WI38 (cell line): ENCODE data around the gene MACROD2.

Source experiments
- H3K4me3 ChIP-seq: 2 replicates; pipeline ENCODE4 v1.5.1; 2011; ENCODE audit warnings: low read depth, mild to moderate bottlenecking, control low read depth, low read length
- TF ChIP-seq, protein P1 (sequence below): IDR thresholded peaks from 2 replicates; pipeline ENCODE4 v1.5.1; 2012; ENCODE audit warnings: low read depth, mild to moderate bottlenecking, control low read depth, low read length

MACROD2 gene

GRCh38 chr20:14865169-14865568 lies 869.9 kb downstream of the MACROD2 start:
- TF ChIP-seq, protein P1, sequence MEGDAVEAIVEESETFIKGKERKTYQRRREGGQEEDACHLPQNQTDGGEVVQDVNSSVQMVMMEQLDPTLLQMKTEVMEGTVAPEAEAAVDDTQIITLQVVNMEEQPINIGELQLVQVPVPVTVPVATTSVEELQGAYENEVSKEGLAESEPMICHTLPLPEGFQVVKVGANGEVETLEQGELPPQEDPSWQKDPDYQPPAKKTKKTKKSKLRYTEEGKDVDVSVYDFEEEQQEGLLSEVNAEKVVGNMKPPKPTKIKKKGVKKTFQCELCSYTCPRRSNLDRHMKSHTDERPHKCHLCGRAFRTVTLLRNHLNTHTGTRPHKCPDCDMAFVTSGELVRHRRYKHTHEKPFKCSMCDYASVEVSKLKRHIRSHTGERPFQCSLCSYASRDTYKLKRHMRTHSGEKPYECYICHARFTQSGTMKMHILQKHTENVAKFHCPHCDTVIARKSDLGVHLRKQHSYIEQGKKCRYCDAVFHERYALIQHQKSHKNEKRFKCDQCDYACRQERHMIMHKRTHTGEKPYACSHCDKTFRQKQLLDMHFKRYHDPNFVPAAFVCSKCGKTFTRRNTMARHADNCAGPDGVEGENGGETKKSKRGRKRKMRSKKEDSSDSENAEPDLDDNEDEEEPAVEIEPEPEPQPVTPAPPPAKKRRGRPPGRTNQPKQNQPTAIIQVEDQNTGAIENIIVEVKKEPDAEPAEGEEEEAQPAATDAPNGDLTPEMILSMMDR = no peak
- no peak overlapping the region for H3K4me3 ChIP-seq

DNA sequence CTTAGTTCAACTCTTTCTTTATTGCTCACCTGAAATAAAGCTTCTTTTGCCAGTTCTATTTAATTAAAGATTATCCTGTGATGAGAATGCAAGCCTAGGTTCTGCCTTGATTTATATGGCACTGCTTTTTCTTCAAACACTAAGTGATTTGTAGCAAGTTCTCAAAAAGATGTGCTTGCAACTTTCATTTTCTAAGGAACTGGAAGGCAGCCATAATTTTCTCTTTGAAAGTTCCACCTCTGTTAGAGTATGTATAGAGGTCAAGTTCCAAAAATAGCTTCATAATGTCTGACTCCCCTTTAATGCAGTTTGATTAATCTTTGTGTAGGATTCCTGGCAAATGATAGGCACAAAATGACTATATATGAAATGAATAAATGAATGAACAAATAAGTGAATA lies 870.4 kb downstream of the MACROD2 start:
- no peak overlapping the region for H3K4me3 ChIP-seq
- TF ChIP-seq, protein P1 = no peak

DNA sequence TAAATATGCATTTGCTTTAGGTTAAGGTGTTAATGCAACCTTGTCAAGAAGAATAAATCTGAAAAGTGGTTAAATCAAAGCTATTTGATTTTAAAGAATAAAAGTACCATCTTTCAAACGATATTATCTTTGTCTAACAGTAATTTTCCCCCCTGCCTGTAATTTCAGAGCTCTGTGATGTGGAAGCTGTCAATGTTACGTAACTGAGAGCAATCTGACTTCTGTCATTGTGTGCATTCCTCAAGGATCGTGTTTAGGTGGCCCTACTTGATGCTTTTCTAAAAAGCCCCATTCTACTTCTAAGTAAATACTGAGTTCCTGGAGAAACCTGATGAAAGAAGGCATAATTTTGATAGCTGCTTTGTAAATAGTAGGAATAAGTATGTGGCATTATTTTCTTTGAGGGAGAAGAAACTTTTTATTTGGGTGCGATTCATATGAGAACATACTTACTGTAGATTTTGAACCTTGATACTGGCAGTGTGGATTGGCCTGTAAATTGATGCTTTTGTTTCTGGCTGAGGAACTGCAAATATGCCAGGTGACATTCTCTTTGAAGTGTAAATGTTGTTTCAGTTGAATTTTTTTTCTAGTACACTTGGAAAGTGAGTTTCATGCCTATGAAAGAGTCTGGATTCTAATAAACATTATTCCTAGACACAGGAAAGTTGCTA lies 871.7 kb downstream of the MACROD2 start:
- no peak overlapping the region for H3K4me3 ChIP-seq
- TF ChIP-seq, protein P1 = no peak

DNA sequence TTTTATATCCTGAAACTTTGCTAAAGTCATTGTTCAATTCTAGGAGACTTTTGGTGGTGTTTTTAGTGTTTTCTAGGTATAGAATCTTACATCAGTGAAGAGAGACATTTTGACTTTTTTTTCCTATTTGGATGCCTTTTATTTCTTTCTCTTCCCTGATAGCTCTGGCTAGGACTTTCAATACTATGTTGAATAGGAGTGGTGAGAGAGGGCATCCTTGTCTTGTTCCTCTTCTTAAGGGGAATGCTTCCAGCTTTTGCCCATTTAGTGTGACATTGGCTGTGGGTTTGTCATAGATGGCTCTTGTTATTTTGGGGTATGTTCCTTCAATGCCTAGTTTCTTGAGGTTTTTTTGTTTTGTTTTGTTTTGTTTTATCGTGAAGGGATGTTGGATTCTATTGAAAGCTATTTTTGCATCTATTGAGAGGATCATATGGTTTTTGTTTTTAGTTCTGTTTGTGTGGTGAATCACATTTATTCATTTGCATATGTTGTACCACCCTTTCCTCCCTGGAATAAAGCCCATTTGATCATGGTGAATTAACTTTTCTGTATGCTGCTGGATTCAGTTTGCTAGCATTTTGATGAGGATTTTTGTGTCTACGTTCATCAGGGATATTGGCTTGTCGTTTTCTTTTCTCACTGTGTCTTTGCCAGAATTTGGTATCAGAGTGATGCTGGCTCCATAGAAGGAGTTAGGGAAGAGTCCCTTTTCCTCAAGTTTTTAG lies 882.1 kb downstream of the MACROD2 start:
- H3K4me3 ChIP-seq = no peak overlapping the region
- TF ChIP-seq, protein P1 = no peak

DNA sequence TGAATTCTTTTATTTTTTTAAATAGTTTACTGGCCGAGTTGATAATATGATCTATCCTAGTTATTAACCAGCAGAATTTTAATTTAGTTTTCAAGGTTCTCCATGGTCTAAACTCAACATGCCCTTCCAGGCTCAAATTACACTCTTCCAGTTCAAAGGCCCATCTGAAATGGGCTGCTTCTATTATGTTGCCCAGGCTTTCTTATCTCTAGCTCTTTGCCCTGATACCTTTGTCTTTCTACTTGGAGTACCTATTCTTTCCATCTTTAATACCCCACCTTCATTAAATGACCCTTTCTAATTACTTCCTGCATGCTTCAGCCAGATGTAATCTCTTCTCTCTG lies 883.3 kb downstream of the MACROD2 start:
- TF ChIP-seq, protein P1 = no peak
- no peak overlapping the region for H3K4me3 ChIP-seq

DNA sequence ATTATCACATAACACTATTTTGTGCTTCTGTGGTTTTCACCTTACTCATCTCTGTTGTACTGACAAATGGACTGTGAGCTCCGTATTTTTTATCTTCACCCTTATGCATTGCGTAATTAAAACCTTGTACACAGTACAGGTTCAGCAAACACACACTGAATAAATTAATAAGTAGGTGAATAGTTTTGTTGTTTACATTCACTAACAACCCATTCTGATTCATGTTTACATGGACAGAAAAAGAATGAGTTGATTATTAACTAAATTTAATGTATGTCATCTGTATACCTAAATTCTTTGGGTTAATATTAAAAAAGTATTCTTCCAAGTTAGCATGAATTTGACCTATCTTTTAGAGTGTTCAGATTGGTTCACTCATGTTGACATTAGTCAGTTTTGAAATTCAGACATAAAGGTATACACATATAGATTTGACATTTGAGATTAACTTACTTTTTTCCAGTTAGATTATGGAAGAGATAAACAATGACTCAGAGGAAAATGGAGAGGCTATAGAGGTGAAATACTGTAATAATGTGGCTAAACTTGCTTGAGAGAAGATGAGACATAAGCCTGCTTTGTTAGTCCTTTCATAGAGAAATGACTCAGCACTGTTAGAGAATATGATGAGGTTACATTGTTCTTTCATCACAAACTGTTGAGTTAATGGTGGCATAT lies 883.8 kb downstream of the MACROD2 start:
- no peak overlapping the region for H3K4me3 ChIP-seq
- TF ChIP-seq, protein P1 = no peak

GRCh38 chr20:14879839-14880238 lies 884.5 kb downstream of the MACROD2 start:
- H3K4me3 ChIP-seq = no peak overlapping the region
- TF ChIP-seq, protein P1 = no peak
